Esophagus muscularis mucosa (tissue), 4 donors: ENCODE results near the gene GPR156.

Experiments
- CTCF ChIP-seq, 3 experiments: fragments of 200-600 bp in 2 of 3; fragments of 450-650 bp in 1 of 3; sonication (generic) in 2 of 3; IDR thresholded peaks; one replicate each; pipeline ENCODE4 v1.5.1; 2017 to 2019; ENCODE audit warnings: antibody characterized with exemption in 3 of 3, mild to moderate bottlenecking in 2 of 3, moderate library complexity in 1 of 3
- EP300 ChIP-seq: sonication (generic); formaldehyde crosslinking; IDR thresholded peaks from one replicate; pipeline ENCODE4 v1.6.1; 2017; ENCODE audit warnings: antibody characterized with exemption
- POLR2A ChIP-seq: fragments of 450-650 bp; IDR thresholded peaks from one replicate; pipeline ENCODE4 v1.6.1; 2017; ENCODE audit warnings: antibody characterized with exemption, moderate library complexity, mild to moderate bottlenecking, low read depth
- POLR2AphosphoS5 ChIP-seq, 2 donors: sonication (generic); formaldehyde crosslinking; IDR thresholded peaks; one replicate each; pipeline ENCODE4 v1.6.1; 2017; ENCODE audit warnings: antibody characterized with exemption in 2 of 2

- no peak for TF ChIP-seq CTCF (IDR thresholded peaks at IDR 0.05)
- no peak for TF ChIP-seq POLR2AphosphoS5 (IDR thresholded peaks at IDR 0.05)
- TF ChIP-seq EP300: no peak
- no peak for TF ChIP-seq POLR2A
Measured at GRCh38 chr3:120181632-120182031, 103.4 kb downstream of the GPR156 start.
